ENCODE measurements around the gene S100A8.

The S100A8 gene

GRCh38 chr1:153392822-153393221, 1.9 kb upstream of the S100A8 start:
- Histone ChIP-seq H3K4me3 (ENCODE audit: low read depth in 1 of 2, low read length in 2 of 2) (no peak overlapping the region), H3K36me3 (ENCODE audit: control insufficient read depth in 1 of 2, insufficient read depth in 2 of 2, low read length in 2 of 2) (no peaks in the 10 kb centered on the region), H3K4me1 (ENCODE audit: control insufficient read depth in 1 of 2, insufficient read depth in 2 of 2, low read length in 2 of 2) (no peaks in the 10 kb centered on the region), H3K9ac (ENCODE audit: low read depth in 1 of 2, low read length in 2 of 2) (no peak overlapping the region), H3K27ac (ENCODE audit: low read depth, low read length) (no peak overlapping the region), H3K27me3 (ENCODE audit: control insufficient read depth in 1 of 2, insufficient read depth in 2 of 2, low read length in 2 of 2) (peaks cover 0 to 3% of the 10 kb centered on the region in 2 donors), H3K9me3 (ENCODE audit: control insufficient read depth in 1 of 2, low read length in 2 of 2) (no peaks in the 10 kb centered on the region)

- Histone ChIP-seq H3K4me3 (ENCODE audit: low read depth in 1 of 2, low read length in 2 of 2) (no peak overlapping the region), H3K27me3 (ENCODE audit: control insufficient read depth in 1 of 2, insufficient read depth in 2 of 2, low read length in 2 of 2) (peaks cover 0 to 3% of the 10 kb centered on the region in 2 donors), H3K9ac (ENCODE audit: low read depth in 1 of 2, low read length in 2 of 2) (no peak overlapping the region), H3K36me3 (ENCODE audit: control insufficient read depth in 1 of 2, insufficient read depth in 2 of 2, low read length in 2 of 2) (no peaks in the 10 kb centered on the region), H3K27ac (ENCODE audit: low read depth, low read length) (no peak overlapping the region), H3K9me3 (ENCODE audit: control insufficient read depth in 1 of 2, low read length in 2 of 2) (no peaks in the 10 kb centered on the region), H3K4me1 (ENCODE audit: control insufficient read depth in 1 of 2, insufficient read depth in 2 of 2, low read length in 2 of 2) (no peaks in the 10 kb centered on the region)
Measured at GRCh38 chr1:153392258-153392657, 1.4 kb upstream of the S100A8 start.

DNA sequence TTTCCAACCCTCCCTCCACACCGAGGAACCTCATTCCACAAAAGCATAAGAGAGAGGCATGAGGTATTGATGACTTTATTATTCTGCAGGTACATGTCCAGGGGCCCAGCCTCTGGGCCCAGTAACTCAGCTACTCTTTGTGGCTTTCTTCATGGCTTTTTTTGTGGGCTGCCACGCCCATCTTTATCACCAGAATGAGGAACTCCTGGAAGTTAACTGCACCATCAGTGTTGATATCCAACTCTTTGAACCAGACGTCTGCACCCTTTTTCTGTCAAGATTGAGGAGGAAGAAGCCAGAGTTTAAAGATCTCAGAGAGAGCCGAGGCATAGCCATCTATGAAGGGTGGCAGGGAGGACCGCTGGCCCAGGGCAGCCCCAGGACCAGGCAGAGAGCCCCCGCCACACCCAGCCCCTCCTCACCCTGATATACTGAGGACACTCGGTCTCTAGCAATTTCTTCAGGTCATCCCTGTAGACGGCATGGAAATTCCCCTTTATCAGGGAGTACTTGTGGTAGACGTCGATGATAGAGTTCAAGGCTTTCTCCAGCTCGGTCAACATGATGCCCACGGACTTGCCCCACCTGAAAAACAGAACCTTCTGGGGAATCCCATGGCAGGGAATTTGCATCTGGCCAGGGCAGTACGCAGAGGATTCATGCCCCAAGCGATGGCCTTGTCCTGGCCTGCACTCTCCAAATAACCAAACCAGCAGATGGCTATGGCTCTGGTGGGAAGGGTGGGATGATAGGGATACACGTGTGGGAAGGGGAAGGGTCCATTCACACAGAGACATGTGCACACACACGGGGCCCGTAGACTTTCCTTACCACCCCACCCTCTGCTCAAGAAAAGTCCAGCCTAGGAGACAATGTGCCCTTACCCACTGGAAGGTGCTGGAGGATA, 647 bp downstream of the S100A8 start:
- H3K4me1 ChIP-seq (ENCODE audit: control insufficient read depth in 1 of 2, insufficient read depth in 2 of 2, low read length in 2 of 2): no peaks in the 10 kb centered on the region
- H3K27ac ChIP-seq (ENCODE audit: low read depth, low read length): no peak overlapping the region
- no peak overlapping the region for H3K4me3 ChIP-seq (ENCODE audit: low read depth in 1 of 2, low read length in 2 of 2)
- H3K9ac ChIP-seq (ENCODE audit: low read depth in 1 of 2, low read length in 2 of 2): no peak overlapping the region
- H3K9me3 ChIP-seq (ENCODE audit: control insufficient read depth in 1 of 2, low read length in 2 of 2): no peaks in the 10 kb centered on the region
- no peaks in the 10 kb centered on the region for H3K36me3 ChIP-seq (ENCODE audit: control insufficient read depth in 1 of 2, insufficient read depth in 2 of 2, low read length in 2 of 2)
- peaks cover 0 to 3% of the 10 kb centered on the region in 2 donors for H3K27me3 ChIP-seq (ENCODE audit: control insufficient read depth in 1 of 2, insufficient read depth in 2 of 2, low read length in 2 of 2)

GRCh38 chr1:153389401-153389800, 1.5 kb downstream of the S100A8 start:
- no peak overlapping the region for H3K4me3 ChIP-seq (ENCODE audit: low read depth in 1 of 2, low read length in 2 of 2)
- no peak overlapping the region for H3K27ac ChIP-seq (ENCODE audit: low read depth, low read length)
- H3K9ac ChIP-seq (ENCODE audit: low read depth in 1 of 2, low read length in 2 of 2): no peak overlapping the region
- H3K4me1 ChIP-seq (ENCODE audit: control insufficient read depth in 1 of 2, insufficient read depth in 2 of 2, low read length in 2 of 2): no peaks in the 10 kb centered on the region
- peaks cover 0 to 3% of the 10 kb centered on the region in 2 donors for H3K27me3 ChIP-seq (ENCODE audit: control insufficient read depth in 1 of 2, insufficient read depth in 2 of 2, low read length in 2 of 2)
- no peaks in the 10 kb centered on the region for H3K9me3 ChIP-seq (ENCODE audit: control insufficient read depth in 1 of 2, low read length in 2 of 2)
- H3K36me3 ChIP-seq (ENCODE audit: control insufficient read depth in 1 of 2, insufficient read depth in 2 of 2, low read length in 2 of 2): no peaks in the 10 kb centered on the region

- no peaks in the 10 kb centered on the region for H3K4me1 ChIP-seq (ENCODE audit: control insufficient read depth in 1 of 2, insufficient read depth in 2 of 2, low read length in 2 of 2)
- no peak overlapping the region for H3K9ac ChIP-seq (ENCODE audit: low read depth in 1 of 2, low read length in 2 of 2)
- no peak overlapping the region for H3K4me3 ChIP-seq (ENCODE audit: low read depth in 1 of 2, low read length in 2 of 2)
- no peaks in the 10 kb centered on the region for H3K9me3 ChIP-seq (ENCODE audit: control insufficient read depth in 1 of 2, low read length in 2 of 2)
- H3K27me3 ChIP-seq (ENCODE audit: control insufficient read depth in 1 of 2, insufficient read depth in 2 of 2, low read length in 2 of 2): no peaks in the 10 kb centered on the region
- H3K36me3 ChIP-seq (ENCODE audit: control insufficient read depth in 1 of 2, insufficient read depth in 2 of 2, low read length in 2 of 2): no peaks in the 10 kb centered on the region
- H3K27ac ChIP-seq (ENCODE audit: low read depth, low read length): no peak overlapping the region
Measured at GRCh38 chr1:153387785-153388184, 3.1 kb downstream of the S100A8 start.

DNA sequence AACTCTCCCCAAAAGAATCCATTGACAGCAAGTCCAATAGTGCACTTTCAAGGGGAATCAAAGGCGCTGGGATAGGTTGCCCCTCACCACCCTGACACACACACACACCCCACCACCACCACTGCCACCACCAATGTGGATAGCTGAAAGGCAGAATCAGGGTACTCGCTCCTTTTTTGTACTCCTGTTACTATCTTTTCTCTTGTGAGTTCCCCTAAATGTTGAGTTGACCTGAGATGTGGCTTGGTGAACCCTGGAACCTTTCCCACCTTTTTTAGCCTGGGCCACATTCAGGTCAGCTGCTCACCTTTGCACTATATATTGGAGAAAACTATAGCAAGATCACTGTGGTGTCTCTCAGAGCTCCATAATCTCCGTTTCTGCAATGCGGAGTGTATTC, 3.9 kb downstream of the S100A8 start:
- Histone ChIP-seq H3K27me3 (ENCODE audit: control insufficient read depth in 1 of 2, insufficient read depth in 2 of 2, low read length in 2 of 2) (no peaks in the 10 kb centered on the region), H3K4me3 (ENCODE audit: low read depth in 1 of 2, low read length in 2 of 2) (no peak overlapping the region), H3K27ac (ENCODE audit: low read depth, low read length) (no peak overlapping the region), H3K9ac (ENCODE audit: low read depth in 1 of 2, low read length in 2 of 2) (no peak overlapping the region), H3K36me3 (ENCODE audit: control insufficient read depth in 1 of 2, insufficient read depth in 2 of 2, low read length in 2 of 2) (no peaks in the 10 kb centered on the region), H3K4me1 (ENCODE audit: control insufficient read depth in 1 of 2, insufficient read depth in 2 of 2, low read length in 2 of 2) (no peaks in the 10 kb centered on the region), H3K9me3 (ENCODE audit: control insufficient read depth in 1 of 2, low read length in 2 of 2) (no peaks in the 10 kb centered on the region)

DNA sequence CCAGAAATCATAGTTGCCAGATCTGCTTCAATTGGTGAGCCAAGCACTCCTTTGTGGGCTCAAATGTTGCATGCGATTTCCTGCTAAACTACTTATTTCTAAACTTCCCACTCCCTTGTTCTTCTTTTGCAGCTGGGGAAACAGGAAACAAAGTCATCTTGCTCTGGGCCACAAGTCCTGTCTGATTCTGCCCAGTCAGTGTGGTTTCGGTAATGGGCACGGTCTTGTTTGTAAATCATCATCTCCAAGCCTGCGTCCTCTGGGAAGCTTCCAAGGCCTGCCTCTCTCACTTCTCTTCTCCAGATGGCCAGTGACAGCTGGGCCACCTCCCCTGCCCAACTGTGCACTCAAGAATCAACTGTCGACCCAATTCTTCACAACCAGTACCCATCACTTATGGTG, 4.4 kb downstream of the S100A8 start:
- no peaks in the 10 kb centered on the region for H3K9me3 ChIP-seq (ENCODE audit: control insufficient read depth in 1 of 2, low read length in 2 of 2)
- H3K27me3 ChIP-seq (ENCODE audit: control insufficient read depth in 1 of 2, insufficient read depth in 2 of 2, low read length in 2 of 2): no peaks in the 10 kb centered on the region
- no peak overlapping the region for H3K27ac ChIP-seq (ENCODE audit: low read depth, low read length)
- H3K4me3 ChIP-seq (ENCODE audit: low read depth in 1 of 2, low read length in 2 of 2): no peak overlapping the region
- H3K4me1 ChIP-seq (ENCODE audit: control insufficient read depth in 1 of 2, insufficient read depth in 2 of 2, low read length in 2 of 2): no peaks in the 10 kb centered on the region
- H3K36me3 ChIP-seq (ENCODE audit: control insufficient read depth in 1 of 2, insufficient read depth in 2 of 2, low read length in 2 of 2): no peaks in the 10 kb centered on the region
- H3K9ac ChIP-seq (ENCODE audit: low read depth in 1 of 2, low read length in 2 of 2): no peak overlapping the region

GRCh38 chr1:153384958-153385580, 5.8 kb downstream of the S100A8 start:
- no peak overlapping the region for H3K27ac ChIP-seq (ENCODE audit: low read depth, low read length)
- H3K36me3 ChIP-seq (ENCODE audit: control insufficient read depth in 1 of 2, insufficient read depth in 2 of 2, low read length in 2 of 2): no peaks in the 10 kb centered on the region
- H3K4me3 ChIP-seq (ENCODE audit: low read depth in 1 of 2, low read length in 2 of 2): no peak overlapping the region
- H3K4me1 ChIP-seq (ENCODE audit: control insufficient read depth in 1 of 2, insufficient read depth in 2 of 2, low read length in 2 of 2): no peaks in the 10 kb centered on the region
- no peaks in the 10 kb centered on the region for H3K9me3 ChIP-seq (ENCODE audit: control insufficient read depth in 1 of 2, low read length in 2 of 2)
- no peaks in the 10 kb centered on the region for H3K27me3 ChIP-seq (ENCODE audit: control insufficient read depth in 1 of 2, insufficient read depth in 2 of 2, low read length in 2 of 2)
- no peak overlapping the region for H3K9ac ChIP-seq (ENCODE audit: low read depth in 1 of 2, low read length in 2 of 2)

GRCh38 chr1:153380711-153381110, 10.2 kb downstream of the S100A8 start:
- no peak overlapping the region for H3K27ac ChIP-seq (ENCODE audit: low read depth, low read length)
- no peak overlapping the region for H3K4me3 ChIP-seq (ENCODE audit: low read depth in 1 of 2, low read length in 2 of 2)
- H3K9me3 ChIP-seq (ENCODE audit: control insufficient read depth in 1 of 2, low read length in 2 of 2): no peaks in the 10 kb centered on the region
- no peaks in the 10 kb centered on the region for H3K36me3 ChIP-seq (ENCODE audit: control insufficient read depth in 1 of 2, insufficient read depth in 2 of 2, low read length in 2 of 2)
- H3K27me3 ChIP-seq (ENCODE audit: control insufficient read depth in 1 of 2, insufficient read depth in 2 of 2, low read length in 2 of 2): peaks cover 0 to 3% of the 10 kb centered on the region in 2 donors
- H3K4me1 ChIP-seq (ENCODE audit: control insufficient read depth in 1 of 2, insufficient read depth in 2 of 2, low read length in 2 of 2): no peaks in the 10 kb centered on the region
- H3K9ac ChIP-seq (ENCODE audit: low read depth in 1 of 2, low read length in 2 of 2): no peak overlapping the region

DNA sequence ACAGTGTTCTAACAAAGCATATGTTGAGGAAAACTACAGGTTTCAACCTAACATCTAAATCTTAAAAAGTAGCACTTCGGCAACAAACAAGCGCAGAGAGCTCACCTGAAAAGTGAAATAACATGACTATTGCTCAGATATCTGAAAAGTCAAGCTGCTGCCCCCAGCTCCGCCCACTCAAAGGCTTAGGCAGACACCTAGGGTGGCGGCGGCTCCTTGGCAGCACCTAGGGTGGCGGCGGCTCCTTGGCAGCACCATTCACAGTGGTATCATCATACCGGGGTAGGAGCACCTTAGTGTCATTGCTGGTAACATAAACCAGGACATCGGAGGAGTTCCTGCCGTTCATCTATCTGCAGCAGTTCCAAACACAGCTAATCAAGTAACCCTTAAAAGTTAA, 11.3 kb downstream of the S100A8 start:
- Histone ChIP-seq H3K27ac (ENCODE audit: low read depth, low read length) (no peak overlapping the region), H3K9ac (ENCODE audit: low read depth in 1 of 2, low read length in 2 of 2) (no peak overlapping the region), H3K27me3 (ENCODE audit: control insufficient read depth in 1 of 2, insufficient read depth in 2 of 2, low read length in 2 of 2) (peaks cover 0 to 3% of the 10 kb centered on the region in 2 donors), H3K4me1 (ENCODE audit: control insufficient read depth in 1 of 2, insufficient read depth in 2 of 2, low read length in 2 of 2) (no peaks in the 10 kb centered on the region), H3K4me3 (ENCODE audit: low read depth in 1 of 2, low read length in 2 of 2) (no peak overlapping the region), H3K36me3 (ENCODE audit: control insufficient read depth in 1 of 2, insufficient read depth in 2 of 2, low read length in 2 of 2) (no peaks in the 10 kb centered on the region), H3K9me3 (ENCODE audit: control insufficient read depth in 1 of 2, low read length in 2 of 2) (no peaks in the 10 kb centered on the region)

All from duodenal mucosa (tissue), 2 donors.